Vagina (tissue), 2 donors: ENCODE measurements around the gene SLC17A2. TPM values are rescaled to one million over a fixed set of nuclear protein-coding genes. Genes with fewer than 3 reads are reported as not detected.
A peak's percentile ranks its signal among the peaks of the same experiment; 100 is the strongest.

Source experiments
- DNase-seq, 2 donors: peaks; one replicate each; pipeline ENCODE4 v3.0.0-alpha.2; 2017; ENCODE audit errors: extremely low spot score in 2 of 2
- H3K27ac ChIP-seq: fragments of 200-600 bp; sonication (generic); one replicate; pipeline ENCODE4 v1.5.1; 2019
- H3K27me3 ChIP-seq: fragments of 200-600 bp; sonication (generic); one replicate; pipeline ENCODE4 v1.5.1; 2019
- H3K36me3 ChIP-seq, 2 donors: fragments of 200-600 bp; sonication (generic); one replicate each; pipeline ENCODE4 v1.5.1; 2017 to 2019
- H3K4me1 ChIP-seq: fragments of 200-600 bp; sonication (generic); one replicate; pipeline ENCODE4 v1.5.1; 2019
- H3K4me3 ChIP-seq, 2 donors: fragments of 200-600 bp; sonication (generic); 1 replicate in 1 of 2; 2 replicates in 1 of 2; pipeline ENCODE4 v1.5.1; 2016 to 2019
- H3K9me3 ChIP-seq: fragments of 200-600 bp; sonication (generic); one replicate; pipeline ENCODE4 v1.5.1; 2019
- CTCF ChIP-seq, 3 experiments: fragments of 450-650 bp in 2 of 3; fragments of 200-600 bp in 1 of 3; sonication (generic) in 1 of 3; IDR thresholded peaks; one replicate each; pipeline ENCODE4 v1.5.1; 2017 to 2019; ENCODE audit warnings: antibody characterized with exemption in 3 of 3, mild to moderate bottlenecking in 2 of 3, moderate library complexity in 2 of 3
- POLR2A ChIP-seq, 2 donors: fragments of 450-650 bp; IDR thresholded peaks; one replicate each; pipeline ENCODE4 v1.6.1; 2017; ENCODE audit warnings: antibody characterized with exemption in 2 of 2, mild to moderate bottlenecking in 2 of 2, moderate library complexity in 2 of 2
- POLR2AphosphoS5 ChIP-seq, 2 donors: sonication (generic); formaldehyde crosslinking; IDR thresholded peaks; one replicate each; pipeline ENCODE4 v1.9.0; 2017; ENCODE audit warnings: antibody characterized with exemption in 2 of 2, mild to moderate bottlenecking in 2 of 2, low read depth in 1 of 2; ENCODE audit not compliant: insufficient read depth in 1 of 2
- intact Hi-C: fragments of 100-400 bp; cut with DNase I; formaldehyde crosslinking; loops from one replicate; pipeline ENCODE4 v1.15.1; 2023
- total RNA-seq: library from RNA; depleted of rRNA; stranded (reverse); fragments of >200 nt; gene quantifications from one replicate; pipeline ENCODE4 v1.2.3, GENCODE V29; 2016

Gene SLC17A2
- total RNA-seq, 1 donor from 2014 or later: not detected

- intact Hi-C loops: no loop called here
- no peak for TF ChIP-seq CTCF (IDR thresholded peaks at IDR 0.05)
- H3K4me1 ChIP-seq: peaks cover 5% of the 10 kb centered on the region
- no peaks in the 10 kb centered on the region for H3K27me3 ChIP-seq
- H3K36me3 ChIP-seq: no peaks in the 10 kb centered on the region
- peak overlapping the region in 1 of 2 donors; percentile 13 for H3K4me3 ChIP-seq
- H3K9me3 ChIP-seq: no peaks in the 10 kb centered on the region
- H3K27ac ChIP-seq: no peak overlapping the region
- no peak for DNase-seq
Measured at GRCh38 chr6:25882051-25882496, 48.4 kb downstream of the SLC17A2 start.

DNA sequence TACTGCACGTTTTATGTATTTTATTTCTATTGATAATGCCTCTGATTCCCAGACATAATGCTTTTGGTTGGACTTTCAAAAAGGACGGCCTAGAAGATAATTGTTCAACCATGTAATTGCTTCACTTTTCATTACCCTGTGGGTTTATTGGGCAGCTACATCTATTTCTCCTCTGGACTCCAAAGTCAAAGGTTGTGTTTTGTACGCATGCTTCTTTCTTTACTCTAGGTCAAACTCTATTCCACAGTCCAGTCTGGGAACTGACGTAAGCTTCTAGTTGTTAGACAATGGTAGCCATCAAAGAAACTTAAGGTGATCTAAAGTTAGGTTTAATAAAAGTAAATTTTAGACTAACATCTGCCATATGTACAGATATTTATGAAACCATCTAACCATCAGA is 49.9 kb downstream of the SLC17A2 start:
- no peak overlapping the region for H3K4me3 ChIP-seq
- H3K9me3 ChIP-seq: no peaks in the 10 kb centered on the region
- peaks cover 5% of the 10 kb centered on the region for H3K4me1 ChIP-seq
- no peak overlapping the region for H3K27ac ChIP-seq
- TF ChIP-seq POLR2A (IDR thresholded peaks at IDR 0.05) (no peak), CTCF (IDR thresholded peaks at IDR 0.05) (no peak), POLR2AphosphoS5 (IDR thresholded peaks at IDR 0.05; ENCODE audit: insufficient read depth in 1 of 2, low read depth in 1 of 2) (no peak)
- no peak for DNase-seq
- intact Hi-C loops: no loop called here
- no peaks in the 10 kb centered on the region for H3K27me3 ChIP-seq
- H3K36me3 ChIP-seq: no peaks in the 10 kb centered on the region

DNA sequence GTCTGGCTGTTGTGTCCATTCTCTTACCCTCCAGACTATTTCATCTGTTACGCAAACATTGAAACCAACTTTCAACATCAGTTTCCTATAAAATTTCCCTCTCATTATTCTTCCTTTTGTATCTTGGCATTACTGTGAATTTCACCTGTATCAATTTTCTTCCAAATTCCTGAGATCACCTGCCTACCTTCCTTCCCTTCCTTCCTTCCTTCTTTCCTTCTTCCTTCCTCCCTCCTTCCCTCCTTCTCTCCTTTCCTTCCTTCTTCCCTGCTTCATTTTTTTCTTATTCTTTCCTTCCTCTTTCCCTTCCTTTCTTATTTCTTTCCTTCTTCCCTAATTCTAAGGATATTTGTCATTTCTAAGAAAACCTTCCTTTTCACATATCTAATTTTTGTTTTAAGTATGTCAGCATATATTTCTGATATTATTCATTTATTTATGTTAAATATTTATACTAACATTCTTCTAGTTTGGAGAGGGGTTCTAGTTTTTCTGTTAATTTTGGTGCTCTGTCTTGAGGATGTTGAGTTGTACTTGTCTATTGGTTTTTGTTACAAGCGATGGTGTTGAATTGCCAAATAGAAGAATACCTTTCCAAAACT is 51.7 kb downstream of the SLC17A2 start:
- Histone ChIP-seq H3K36me3 (no peaks in the 10 kb centered on the region), H3K27ac (no peak overlapping the region), H3K4me3 (no peak overlapping the region), H3K9me3 (no peaks in the 10 kb centered on the region), H3K4me1 (peaks cover 5% of the 10 kb centered on the region), H3K27me3 (no peaks in the 10 kb centered on the region)
- intact Hi-C loops: no loop called here
- no peak for TF ChIP-seq POLR2AphosphoS5 (IDR thresholded peaks at IDR 0.05; ENCODE audit: insufficient read depth in 1 of 2, low read depth in 1 of 2)
- TF ChIP-seq CTCF (IDR thresholded peaks at IDR 0.05): no peak
- no peak for TF ChIP-seq POLR2A (IDR thresholded peaks at IDR 0.05)
- no peak for DNase-seq

DNA sequence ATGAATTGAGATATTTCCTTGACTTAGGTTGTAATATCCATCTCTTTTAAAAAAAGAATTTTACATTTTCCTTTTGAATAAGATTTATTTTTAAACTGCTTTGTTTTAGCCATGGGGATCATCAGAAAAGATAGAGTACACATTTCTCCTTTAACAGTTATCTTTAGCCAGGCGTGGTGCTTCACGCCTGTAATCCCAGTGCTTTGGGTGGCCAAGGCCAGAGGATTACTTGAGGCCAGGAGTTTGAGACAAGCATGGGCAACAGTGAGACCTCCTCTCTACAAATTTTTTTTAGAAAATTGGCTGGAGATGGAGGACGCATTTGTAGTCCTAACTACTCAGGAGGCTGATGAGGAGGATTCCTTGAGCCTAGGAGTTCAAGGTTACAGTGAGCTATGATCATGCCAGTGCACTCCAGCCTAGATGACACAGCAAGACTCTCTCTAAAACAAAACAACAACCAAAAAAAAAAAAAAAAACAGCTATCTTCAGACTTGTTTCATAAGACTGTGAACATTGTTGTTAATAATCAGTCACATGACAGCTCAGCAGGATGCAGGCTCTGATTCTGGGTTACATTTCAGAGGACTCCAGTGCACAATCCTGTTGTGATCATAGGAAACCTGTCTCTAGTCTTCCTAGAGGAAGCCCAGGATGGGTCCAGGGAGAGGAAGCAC is 54.4 kb downstream of the SLC17A2 start:
- TF ChIP-seq POLR2A (IDR thresholded peaks at IDR 0.05) (no peak), POLR2AphosphoS5 (IDR thresholded peaks at IDR 0.05; ENCODE audit: insufficient read depth in 1 of 2, low read depth in 1 of 2) (no peak), CTCF (IDR thresholded peaks at IDR 0.05) (no peak)
- no peaks in the 10 kb centered on the region for H3K4me1 ChIP-seq
- H3K36me3 ChIP-seq: no peaks in the 10 kb centered on the region
- intact Hi-C loops: no loop called here
- H3K27ac ChIP-seq: no peak overlapping the region
- H3K4me3 ChIP-seq: no peak overlapping the region
- no peaks in the 10 kb centered on the region for H3K9me3 ChIP-seq
- H3K27me3 ChIP-seq: no peaks in the 10 kb centered on the region
- DNase-seq: no peak

DNA sequence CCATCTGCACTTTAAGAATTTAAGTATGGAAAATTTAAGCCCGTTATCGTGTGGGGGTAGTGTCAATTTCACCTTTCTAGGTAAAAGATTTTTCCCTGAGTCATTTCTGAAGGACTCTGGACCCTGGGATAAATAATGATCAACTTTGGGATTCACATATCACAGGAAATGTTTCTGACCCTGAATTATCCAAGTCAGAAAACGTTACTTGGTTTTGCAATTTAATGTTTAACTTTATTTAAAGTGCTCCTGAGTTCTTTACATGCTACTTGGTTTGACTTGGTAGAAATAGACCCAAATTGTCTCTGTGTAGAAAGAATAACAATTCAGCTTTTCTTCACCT is 55.0 kb downstream of the SLC17A2 start:
- TF ChIP-seq POLR2A (IDR thresholded peaks at IDR 0.05) (no peak), CTCF (IDR thresholded peaks at IDR 0.05) (no peak), POLR2AphosphoS5 (IDR thresholded peaks at IDR 0.05; ENCODE audit: insufficient read depth in 1 of 2, low read depth in 1 of 2) (no peak)

More for the DNA sequence above, 55.0 kb downstream of the SLC17A2 start:
- H3K4me3 ChIP-seq: no peak overlapping the region
- H3K27me3 ChIP-seq: no peaks in the 10 kb centered on the region
- no peaks in the 10 kb centered on the region for H3K9me3 ChIP-seq
- intact Hi-C loops: no loop called here
- no peak overlapping the region for H3K27ac ChIP-seq
- no peak for DNase-seq
- no peaks in the 10 kb centered on the region for H3K36me3 ChIP-seq
- H3K4me1 ChIP-seq: no peaks in the 10 kb centered on the region
